Naive thymus-derived CD4-positive, alpha-beta T cell (primary cell): Measurements from ENCODE around the gene HIPK4. TPM values are rescaled to one million over a fixed set of nuclear protein-coding genes. Genes with fewer than 3 reads are reported as not detected.

Experiments
- ATAC-seq: fragments of 150-1000 bp; cut with Tn5 transposase; 2 replicates; pipeline ENCODE4 v1.10.0; 2021; ENCODE audit warnings: mild to moderate bottlenecking, moderate library complexity
- CTCF ChIA-PET: fragments of 350-600 bp; sonication (Branson Sonifier 250); formaldehyde crosslinking; loops from one replicate; lab custom pipeline; 2021; ENCODE audit warnings: antibody characterized with exemption; lab: Charles Lee
- POLR2A ChIA-PET: fragments of 350-600 bp; sonication (Branson Sonifier 250); formaldehyde crosslinking; loops from one replicate; lab custom pipeline; 2021; ENCODE audit warnings: antibody characterized with exemption, inconsistent platforms; lab: Charles Lee
- DNase-seq, 9 donors: peaks; one replicate each; pipeline versions ENCODE4 v3.0.0 to v3.0.0-alpha.2; 2020 to 2022; ENCODE audit warnings: mixed read lengths in 1 of 9
- H3K27ac ChIP-seq: one replicate; pipeline ENCODE4 v1.7.0; 2013; ENCODE audit warnings: mild to moderate bottlenecking, low read depth, low read length, moderate library complexity
- H3K27me3 ChIP-seq, 2 donors: one replicate each; pipeline ENCODE4 v1.7.0; 2013; ENCODE audit warnings: low read length in 2 of 2, mild to moderate bottlenecking in 2 of 2, moderate library complexity in 2 of 2; ENCODE audit not compliant: control insufficient read depth in 2 of 2, insufficient read depth in 2 of 2
- H3K36me3 ChIP-seq, 3 experiments: 1 replicate in 2 of 3; 2 replicates in 1 of 3; pipeline ENCODE4 v1.7.0; 2013; ENCODE audit warnings: low read length in 3 of 3, mild to moderate bottlenecking in 3 of 3, moderate library complexity in 1 of 3; ENCODE audit not compliant: insufficient read depth in 3 of 3, control insufficient read depth in 2 of 3
- H3K4me1 ChIP-seq, 2 donors: one replicate each; pipeline ENCODE4 v1.7.0; 2013; ENCODE audit warnings: low read length in 2 of 2, mild to moderate bottlenecking in 2 of 2, moderate library complexity in 1 of 2; ENCODE audit not compliant: control insufficient read depth in 2 of 2, insufficient read depth in 2 of 2
- H3K4me3 ChIP-seq: 2 replicates; pipeline ENCODE4 v1.7.0; 2013; ENCODE audit warnings: mild to moderate bottlenecking, low read length
- H3K9me3 ChIP-seq, 3 experiments: 1 replicate in 2 of 3; 2 replicates in 1 of 3; pipeline ENCODE4 v1.7.0; 2013; ENCODE audit warnings: low read length in 3 of 3; ENCODE audit not compliant: control insufficient read depth in 2 of 3
- H3K27ac Mint-ChIP-seq, 9 donors: one replicate each; pipeline ENCODE4 v1.8.0; 2020 to 2022; ENCODE audit warnings: mixed read lengths in 9 of 9, mild to moderate bottlenecking in 8 of 9, moderate library complexity in 5 of 9, inconsistent platforms in 2 of 9
- H3K27me3 Mint-ChIP-seq, 5 donors: one replicate each; pipeline ENCODE4 v1.8.0; 2021 to 2022; ENCODE audit warnings: mixed read lengths in 5 of 5, mild to moderate bottlenecking in 1 of 5
- H3K36me3 Mint-ChIP-seq, 5 donors: one replicate each; pipeline ENCODE4 v1.8.0; 2020 to 2022; ENCODE audit warnings: mixed read lengths in 5 of 5, mild to moderate bottlenecking in 3 of 5, inconsistent platforms in 1 of 5
- H3K4me1 Mint-ChIP-seq, 7 donors: one replicate each; pipeline ENCODE4 v1.8.0; 2020 to 2022; ENCODE audit warnings: mixed read lengths in 7 of 7, mild to moderate bottlenecking in 3 of 7, inconsistent platforms in 1 of 7
- H3K4me3 Mint-ChIP-seq, 10 donors: one replicate each; pipeline ENCODE4 v1.8.0; 2020 to 2022; ENCODE audit warnings: mild to moderate bottlenecking in 10 of 10, mixed read lengths in 10 of 10, moderate library complexity in 6 of 10, inconsistent platforms in 2 of 10
- H3K9me3 Mint-ChIP-seq, 11 donors: one replicate each; pipeline ENCODE4 v1.8.0; 2020 to 2022; ENCODE audit warnings: mixed read lengths in 11 of 11, mild to moderate bottlenecking in 4 of 11, inconsistent platforms in 1 of 11, moderate library complexity in 1 of 11
- intact Hi-C, 2 donors: fragments of 100-400 bp; cut with micrococcal nuclease; formaldehyde crosslinking; loops; one replicate each; pipeline ENCODE4 v1.15.1; 2023
- polyA plus RNA-seq, 2 donors: library from polyadenylated mRNA; unstranded; fragments of 300-500 nt; fragmentation: Illumina TruSeq; gene quantifications; one replicate each; pipeline ENCODE4 v1.2.3, GENCODE V29; 2021
- total RNA-seq, 6 experiments: library from RNA in 5 of 6; stranded (reverse) in 5 of 6; gene quantifications; 1 replicate in 5 of 6; 2 replicates in 1 of 6; pipeline ENCODE4 v1.2.3 and lab custom pipeline; 2021 to 2026

The HIPK4 gene
- total and polyA plus RNA-seq, 7 experiments from 2014 or later = 0.12 to 0.24 TPM; not detected in 5

GRCh38 chr19:40398417-40399131 is 8.6 kb upstream of the HIPK4 start:
- no peaks in the 10 kb centered on the region for H3K36me3 ChIP-seq
- ChIA-PET CTCF (no interaction called here), POLR2A (no interaction called here)
- Mint-ChIP-seq H3K4me1 (peaks cover 12 to 31% (median 23%) of the 10 kb centered on the region in 7 donors), H3K36me3 (peaks cover 0 to 10% (median 0%) of the 10 kb centered on the region in 5 donors), H3K4me3 (peak overlapping the region in 7 of 10 donors; percentile 4 to 54 (median 34)), H3K27ac (peak overlapping the region in 2 of 9 donors; percentile 1 to 19), H3K9me3 (no peaks in the 10 kb centered on the region), H3K27me3 (peaks cover 0 to 6% (median 0%) of the 10 kb centered on the region in 5 donors)
- H3K4me3 ChIP-seq = no peak overlapping the region
- H3K9me3 ChIP-seq = no peaks in the 10 kb centered on the region
- intact Hi-C loops = no loop called here
- ATAC-seq (peak; percentile 82), DNase-seq (peak in 8 of 9 donors; percentile 52 to 80 (median 63))
- no peak overlapping the region for H3K27ac ChIP-seq
- H3K4me1 ChIP-seq = peaks cover 5 to 7% of the 10 kb centered on the region in 2 donors
- H3K27me3 ChIP-seq = no peaks in the 10 kb centered on the region

GRCh38 chr19:40397568-40397906 is 7.6 kb upstream of the HIPK4 start:
- Mint-ChIP-seq H3K27me3 (peaks cover 0 to 6% (median 0%) of the 10 kb centered on the region in 5 donors), H3K27ac (no peak overlapping the region), H3K4me1 (peaks cover 7 to 24% (median 19%) of the 10 kb centered on the region in 7 donors), H3K4me3 (no peak overlapping the region), H3K36me3 (peaks cover 0 to 10% (median 0%) of the 10 kb centered on the region in 5 donors), H3K9me3 (no peaks in the 10 kb centered on the region)
- POLR2A ChIA-PET = interaction anchor here (0.8 kb wide), 1 partner anchor 15 kb away, joined by 3 read pairs; no protein-coding TSS in a partner anchor
- no peak overlapping the region for H3K27ac ChIP-seq
- H3K36me3 ChIP-seq = no peaks in the 10 kb centered on the region
- DNase-seq = no peak
- no peak overlapping the region for H3K4me3 ChIP-seq
- intact Hi-C loops = no loop called here
- ATAC-seq = no peak
- H3K27me3 ChIP-seq = no peaks in the 10 kb centered on the region
- H3K9me3 ChIP-seq = no peaks in the 10 kb centered on the region
- CTCF ChIA-PET = no interaction called here
- H3K4me1 ChIP-seq = no peaks in the 10 kb centered on the region

DNA sequence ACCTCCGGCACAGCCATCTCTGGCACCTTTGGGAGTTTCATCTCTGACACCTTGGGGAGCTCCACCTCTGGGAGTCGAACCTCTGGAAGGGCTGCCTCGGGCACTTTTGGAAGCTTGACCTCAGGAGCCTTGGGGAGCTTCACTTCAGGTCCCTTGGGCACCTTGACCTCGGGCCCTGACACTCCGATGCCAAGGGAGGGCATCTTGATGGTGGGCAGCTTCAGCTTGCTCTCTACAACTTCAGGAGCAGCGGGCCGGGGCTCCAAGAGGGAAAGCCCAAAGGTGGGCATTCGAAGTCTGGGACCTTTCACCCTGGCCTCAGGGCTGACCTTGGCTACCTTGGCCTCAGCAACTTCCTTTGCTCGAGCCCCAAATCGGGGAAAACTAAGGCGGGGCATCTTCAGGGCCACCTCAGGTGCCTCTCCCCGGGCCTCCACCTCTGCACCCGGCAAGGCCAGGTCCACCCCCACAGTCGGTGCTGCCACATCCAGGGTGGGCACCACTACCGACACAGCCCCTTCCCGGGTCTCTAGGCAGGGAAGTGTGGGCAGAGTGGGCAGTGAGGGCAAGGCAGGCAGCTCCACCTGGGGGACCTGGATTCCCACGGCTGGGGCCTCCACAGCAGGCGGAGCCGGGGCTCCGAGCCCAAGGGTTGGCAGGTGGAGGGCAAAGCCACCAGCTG is 7.0 kb upstream of the HIPK4 start:
- ChIA-PET POLR2A (interaction anchor here (0.8 kb wide), 1 partner anchor 15 kb away, joined by 3 read pairs; no protein-coding TSS in a partner anchor), CTCF (no interaction called here)
- intact Hi-C loops = no loop called here
- ATAC-seq = no peak
- no peaks in the 10 kb centered on the region for H3K9me3 Mint-ChIP-seq
- H3K27ac ChIP-seq = no peak overlapping the region
- peaks cover 7 to 24% (median 19%) of the 10 kb centered on the region in 7 donors for H3K4me1 Mint-ChIP-seq
- no peak overlapping the region for H3K4me3 Mint-ChIP-seq
- peaks cover 0 to 10% (median 0%) of the 10 kb centered on the region in 5 donors for H3K36me3 Mint-ChIP-seq
- H3K27me3 Mint-ChIP-seq = peaks cover 0 to 6% (median 0%) of the 10 kb centered on the region in 5 donors
- DNase-seq = no peak
- H3K27ac Mint-ChIP-seq = no peak overlapping the region
- H3K4me1 ChIP-seq = no peaks in the 10 kb centered on the region
- H3K36me3 ChIP-seq = no peaks in the 10 kb centered on the region
- H3K9me3 ChIP-seq = no peaks in the 10 kb centered on the region
- H3K27me3 ChIP-seq = no peaks in the 10 kb centered on the region
- no peak overlapping the region for H3K4me3 ChIP-seq

- peaks cover 0 to 6% (median 0%) of the 10 kb centered on the region in 5 donors for H3K27me3 Mint-ChIP-seq
- Histone ChIP-seq H3K4me3 (no peak overlapping the region), H3K36me3 (no peaks in the 10 kb centered on the region), H3K27ac (no peak overlapping the region), H3K9me3 (no peaks in the 10 kb centered on the region), H3K4me1 (no peaks in the 10 kb centered on the region), H3K27me3 (no peaks in the 10 kb centered on the region)
- peaks cover 0 to 10% (median 0%) of the 10 kb centered on the region in 5 donors for H3K36me3 Mint-ChIP-seq
- H3K4me1 Mint-ChIP-seq = peaks cover 7 to 22% (median 15%) of the 10 kb centered on the region in 7 donors
- H3K27ac Mint-ChIP-seq = no peak overlapping the region
- DNase-seq (no peak), ATAC-seq (no peak)
- ChIA-PET CTCF (no interaction called here), POLR2A (interaction anchor here (0.6 kb wide), 1 partner anchor 121 kb away, joined by 3 read pairs; no protein-coding TSS in a partner anchor)
- H3K4me3 Mint-ChIP-seq = no peak overlapping the region
- intact Hi-C loops = no loop called here
- no peaks in the 10 kb centered on the region for H3K9me3 Mint-ChIP-seq
Measured at GRCh38 chr19:40395956-40396355, 6.0 kb upstream of the HIPK4 start.

DNA sequence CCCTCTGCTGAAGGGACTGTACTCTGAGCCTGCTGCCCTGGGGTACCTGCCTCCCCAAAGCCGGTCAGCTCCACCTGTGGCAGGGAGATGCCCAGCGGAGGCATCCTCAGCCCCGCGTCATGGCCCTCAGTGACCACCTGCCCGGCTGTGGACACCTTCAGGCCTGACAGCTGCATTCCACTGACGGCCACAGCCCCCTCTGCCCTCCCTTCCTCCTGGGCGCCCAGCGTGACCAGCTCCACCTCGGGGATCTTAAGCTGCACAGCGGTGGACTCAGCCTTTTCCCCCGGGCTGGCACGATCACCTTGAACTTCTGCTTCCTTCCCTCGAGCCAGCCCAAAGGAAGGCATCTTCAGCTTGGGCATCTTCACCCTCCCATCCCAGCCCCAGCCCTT is 4.8 kb upstream of the HIPK4 start:
- Histone ChIP-seq H3K36me3 (no peaks in the 10 kb centered on the region), H3K4me3 (no peak overlapping the region), H3K27me3 (no peaks in the 10 kb centered on the region), H3K4me1 (no peaks in the 10 kb centered on the region), H3K9me3 (no peaks in the 10 kb centered on the region), H3K27ac (no peak overlapping the region)
- H3K9me3 Mint-ChIP-seq = no peaks in the 10 kb centered on the region
- H3K27me3 Mint-ChIP-seq = peaks cover 0 to 3% (median 0%) of the 10 kb centered on the region in 5 donors
- ChIA-PET CTCF (no interaction called here), POLR2A (interaction anchor here (0.6 kb wide), 1 partner anchor 756 kb away, joined by 3 read pairs; no protein-coding TSS in a partner anchor)
- intact Hi-C loops = no loop called here
- DNase-seq (no peak), ATAC-seq (no peak)
- H3K36me3 Mint-ChIP-seq = peaks cover 0 to 10% (median 0%) of the 10 kb centered on the region in 5 donors
- no peak overlapping the region for H3K27ac Mint-ChIP-seq
- H3K4me3 Mint-ChIP-seq = no peak overlapping the region
- H3K4me1 Mint-ChIP-seq = peaks cover 7 to 17% (median 10%) of the 10 kb centered on the region in 7 donors

DNA sequence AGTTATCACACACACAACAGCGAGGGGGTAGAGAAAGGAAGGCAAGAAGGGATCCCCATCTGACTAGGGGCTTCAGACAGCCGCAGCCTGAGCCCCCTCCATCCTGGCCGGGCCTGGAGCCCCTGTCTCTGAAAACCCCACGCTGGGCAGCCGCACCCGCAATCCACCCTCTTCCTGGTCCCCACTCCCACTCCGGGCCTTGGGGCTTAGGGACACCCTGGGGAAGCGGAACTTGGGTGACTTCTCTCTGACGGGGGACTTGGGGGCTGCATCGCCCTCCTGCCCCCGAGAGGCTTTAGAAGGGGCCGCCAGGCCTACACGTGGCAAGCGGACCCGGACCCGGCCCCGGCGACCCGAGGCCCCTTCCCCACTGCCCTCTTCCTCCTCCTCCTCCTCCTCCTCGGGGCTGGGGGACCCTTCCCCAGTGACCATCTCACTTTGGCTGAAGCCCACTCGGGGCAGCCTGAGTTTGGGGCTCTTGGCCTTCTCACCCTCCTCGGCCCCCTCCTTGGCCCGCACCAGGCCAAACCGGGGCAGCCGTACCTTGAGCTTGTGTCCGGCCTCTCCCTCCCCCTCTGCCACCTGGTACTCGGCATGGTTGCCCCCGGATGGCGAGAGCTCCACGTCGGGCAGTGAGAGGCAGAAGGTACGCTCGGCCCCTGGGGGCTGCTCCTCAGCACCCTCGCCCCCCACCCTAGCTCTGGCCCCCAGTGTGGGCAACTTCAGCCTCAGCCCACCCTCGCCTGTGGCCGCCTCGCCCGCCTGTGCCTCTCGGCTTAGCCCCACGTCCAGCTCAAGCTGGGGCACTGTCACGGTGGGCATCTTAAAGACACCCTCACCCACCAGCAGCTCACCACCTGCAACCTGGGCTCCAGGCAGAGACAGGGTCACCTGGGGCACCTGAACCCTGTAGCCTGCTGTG is 4.2 kb upstream of the HIPK4 start:
- Histone ChIP-seq H3K27ac (no peak overlapping the region), H3K9me3 (no peaks in the 10 kb centered on the region), H3K4me1 (no peaks in the 10 kb centered on the region), H3K27me3 (no peaks in the 10 kb centered on the region), H3K36me3 (no peaks in the 10 kb centered on the region), H3K4me3 (no peak overlapping the region)
- Mint-ChIP-seq H3K4me3 (no peak overlapping the region), H3K36me3 (peaks cover 0 to 8% (median 0%) of the 10 kb centered on the region in 5 donors), H3K4me1 (peaks cover 3 to 10% (median 4%) of the 10 kb centered on the region in 7 donors), H3K27ac (no peak overlapping the region), H3K27me3 (no peaks in the 10 kb centered on the region), H3K9me3 (no peaks in the 10 kb centered on the region)
- CTCF ChIA-PET = no interaction called here
- no peak for DNase-seq
- intact Hi-C loops = no loop called here
- no peak for ATAC-seq
- POLR2A ChIA-PET = interaction anchor here (0.6 kb wide), 1 partner anchor 757 kb away, joined by 3 read pairs; no protein-coding TSS in a partner anchor
